ENCODE measurements around the gene ACSL1. TPM values are rescaled to one million over a fixed set of nuclear protein-coding genes. Genes with fewer than 3 reads are reported as not detected.

Gene ACSL1
- total and polyA plus RNA-seq, 8 donors = 42.8 to 1,170 (median 51.3) TPM

- peaks cover 21 to 89% (median 82%) of the 10 kb centered on the region in 4 donors for H3K36me3 ChIP-seq
- H3K4me3 ChIP-seq = no peak overlapping the region
- intact Hi-C loops (cut with DNase I; ENCODE audit: low total_unique reads) = no loop called here
- no peaks in the 10 kb centered on the region for H3K27me3 ChIP-seq
- no peak overlapping the region for H3K27ac ChIP-seq
- TF ChIP-seq EP300 (IDR thresholded peaks at IDR 0.05) (no peak), POLR2AphosphoS5 (IDR thresholded peaks at IDR 0.05) (no peak), POLR2A (IDR thresholded peaks at IDR 0.05) (no peak), CTCF (IDR thresholded peaks at IDR 0.05) (no peak)
- 64 to 85% (median 72%) methylated on average over 1 of the region's 1 CpG for WGBS, 5 donors
- H3K9me3 ChIP-seq = no peaks in the 10 kb centered on the region
- no peaks in the 10 kb centered on the region for H3K4me1 ChIP-seq
- DNase-seq = no peak
Measured at GRCh38 chr4:184771416-184771815, 54.4 kb downstream of the ACSL1 start.

DNA sequence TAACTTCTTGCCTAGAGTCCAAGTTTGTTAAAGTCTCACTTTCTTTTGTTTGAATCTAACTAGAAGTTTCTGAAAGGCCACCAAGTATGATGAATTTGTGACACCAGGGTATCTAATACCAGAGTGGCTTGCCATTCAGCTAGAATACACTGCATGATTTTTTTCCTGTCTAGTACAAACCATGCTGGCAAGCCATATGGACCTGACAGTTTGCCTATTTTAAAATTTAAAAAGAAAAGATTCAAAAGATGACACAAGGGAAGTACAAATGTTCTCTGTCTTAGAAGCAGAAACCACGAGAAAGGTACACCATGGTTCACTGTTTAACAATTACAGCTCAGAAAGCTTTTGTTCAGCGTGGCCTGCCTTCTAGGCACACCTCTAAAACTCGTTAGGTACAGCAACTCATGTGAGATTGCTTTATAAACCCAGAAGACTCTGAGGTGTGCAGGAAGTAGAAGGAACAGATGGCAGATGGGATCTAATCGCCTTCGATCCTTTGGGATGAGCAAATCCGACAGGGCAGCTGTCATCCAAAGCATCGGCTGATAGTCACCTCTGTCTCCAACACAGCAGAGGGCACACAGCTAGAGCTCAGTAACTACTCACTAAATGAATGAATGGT is 56.5 kb downstream of the ACSL1 start:
- intact Hi-C loops (cut with DNase I; ENCODE audit: low total_unique reads) = no loop called here
- TF ChIP-seq POLR2A (IDR thresholded peaks at IDR 0.05) (no peak), CTCF (IDR thresholded peaks at IDR 0.05) (no peak), POLR2AphosphoS5 (IDR thresholded peaks at IDR 0.05) (no peak), EP300 (IDR thresholded peaks at IDR 0.05) (no peak)
- peaks cover 27 to 100% (median 96%) of the 10 kb centered on the region in 4 donors for H3K36me3 ChIP-seq
- no peak overlapping the region for H3K4me3 ChIP-seq
- H3K9me3 ChIP-seq = no peaks in the 10 kb centered on the region
- H3K27ac ChIP-seq = no peak overlapping the region
- no peak for DNase-seq
- H3K27me3 ChIP-seq = no peaks in the 10 kb centered on the region
- no peaks in the 10 kb centered on the region for H3K4me1 ChIP-seq
- 88 to 95% (median 91%) methylated on average over 7 of the region's 7 CpGs for WGBS, 5 donors

DNA sequence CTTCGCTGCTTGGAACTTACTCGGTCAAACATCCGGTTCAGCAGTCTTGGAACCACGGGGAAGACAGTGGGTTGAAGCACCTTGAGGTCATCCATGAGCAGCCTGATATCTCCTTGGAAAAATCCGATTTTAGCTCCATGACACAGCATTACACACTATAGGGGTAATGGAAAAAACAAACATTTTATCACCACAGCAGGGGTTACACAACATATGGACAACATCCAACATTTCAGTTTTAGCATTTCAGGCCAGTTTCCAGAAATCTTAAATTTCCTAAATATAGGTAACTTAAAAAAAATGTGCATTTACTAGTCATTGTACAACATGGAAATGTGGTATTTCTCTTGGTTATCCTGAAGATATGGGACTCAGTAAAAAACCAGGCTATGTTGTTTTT is 57.5 kb downstream of the ACSL1 start:
- no peaks in the 10 kb centered on the region for H3K9me3 ChIP-seq
- H3K27me3 ChIP-seq = no peaks in the 10 kb centered on the region
- H3K27ac ChIP-seq = no peak overlapping the region
- intact Hi-C loops (cut with DNase I; ENCODE audit: low total_unique reads) = no loop called here
- H3K36me3 ChIP-seq = peaks cover 27 to 100% (median 96%) of the 10 kb centered on the region in 4 donors
- 82 to 92% (median 89%) methylated on average over 5 of the region's 5 CpGs for WGBS, 5 donors
- H3K4me3 ChIP-seq = no peak overlapping the region
- DNase-seq = no peak
- H3K4me1 ChIP-seq = no peaks in the 10 kb centered on the region
- no peak for TF ChIP-seq EP300 (IDR thresholded peaks at IDR 0.05)
- no peak for TF ChIP-seq POLR2A (IDR thresholded peaks at IDR 0.05)
- TF ChIP-seq CTCF (IDR thresholded peaks at IDR 0.05) = no peak
- TF ChIP-seq POLR2AphosphoS5 (IDR thresholded peaks at IDR 0.05) = no peak

DNA sequence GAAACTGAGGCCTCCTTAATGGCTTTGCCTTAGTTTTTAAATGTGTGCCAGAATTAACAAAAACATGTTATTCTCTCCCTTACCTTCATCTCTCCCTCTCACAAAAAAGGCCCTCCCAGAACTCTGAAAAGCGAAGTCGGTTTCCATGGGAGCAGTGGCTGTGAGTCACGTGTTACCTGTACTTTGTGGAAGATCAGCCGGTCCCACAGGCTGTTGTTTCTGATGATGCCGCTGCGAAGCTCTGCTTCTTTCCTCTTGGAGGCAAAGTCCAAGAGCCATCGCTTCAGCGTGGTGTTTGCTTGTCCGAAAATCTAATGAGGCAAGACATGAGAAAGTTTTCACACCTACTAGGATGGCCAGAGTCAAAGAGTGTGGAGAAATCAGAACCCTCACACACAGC is 59.3 kb downstream of the ACSL1 start:
- H3K4me3 ChIP-seq = no peak overlapping the region
- peaks cover 29 to 100% (median 97%) of the 10 kb centered on the region in 4 donors for H3K36me3 ChIP-seq
- H3K9me3 ChIP-seq = no peaks in the 10 kb centered on the region
- no peak overlapping the region for H3K27ac ChIP-seq
- H3K4me1 ChIP-seq = peaks cover 0 to 5% (median 0%) of the 10 kb centered on the region in 4 donors
- intact Hi-C loops (cut with DNase I; ENCODE audit: low total_unique reads) = no loop called here
- H3K27me3 ChIP-seq = no peaks in the 10 kb centered on the region
- TF ChIP-seq CTCF (IDR thresholded peaks at IDR 0.05) (no peak), POLR2AphosphoS5 (IDR thresholded peaks at IDR 0.05) (no peak), EP300 (IDR thresholded peaks at IDR 0.05) (no peak), POLR2A (IDR thresholded peaks at IDR 0.05) (no peak)
- no peak for DNase-seq
- WGBS, 5 donors = 86 to 97% (median 95%) methylated on average over 9 of the region's 9 CpGs

All from stomach (tissue), 9 donors.